Neural progenitor cell (in vitro differentiated cells): ENCODE data around the gene ATP11A. TPM values are rescaled to one million over a fixed set of nuclear protein-coding genes. Genes with fewer than 3 reads are reported as not detected.
A peak's percentile ranks its signal among the peaks of the same experiment; 100 is the strongest.

Experiments used
- DNase-seq: peaks from one replicate; pipeline ENCODE4 v3.0.0-alpha.2; 2016; ENCODE audit warnings: low spot score
- H2AFZ ChIP-seq: fragments of 200-600 bp; sonication (generic); replicated peaks from 2 replicates; pipeline ENCODE4 v1.6.1; 2016; ENCODE audit warnings: antibody characterized with exemption
- H3F3A ChIP-seq: fragments of 200-600 bp; sonication (generic); 2 replicates; pipeline ENCODE4 v1.6.1; 2016; ENCODE audit warnings: antibody characterized with exemption, low read depth
- H3K27ac ChIP-seq: fragments of 200-600 bp; sonication (generic); 2 replicates; pipeline ENCODE4 v1.5.1; 2016; ENCODE audit warnings: mild to moderate bottlenecking
- H3K27me3 ChIP-seq: fragments of 200-600 bp; sonication (generic); 2 replicates; pipeline ENCODE4 v1.6.1; 2016; ENCODE audit warnings: mild to moderate bottlenecking, moderate library complexity
- H3K36me3 ChIP-seq: fragments of 200-600 bp; sonication (generic); 2 replicates; pipeline ENCODE4 v1.5.1; 2016
- H3K4me1 ChIP-seq: fragments of 200-600 bp; sonication (generic); 2 replicates; pipeline ENCODE4 v1.6.1; 2016; ENCODE audit warnings: mixed run types
- H3K4me2 ChIP-seq: fragments of 200-600 bp; sonication (generic); 2 replicates; pipeline ENCODE4 v1.6.1; 2016
- H3K4me3 ChIP-seq: fragments of 200-600 bp; sonication (generic); 2 replicates; pipeline ENCODE4 v1.5.1; 2016
- H3K79me2 ChIP-seq: fragments of 200-600 bp; sonication (generic); 2 replicates; pipeline ENCODE4 v1.6.1; 2016; ENCODE audit warnings: low read depth
- H3K9ac ChIP-seq: fragments of 200-600 bp; sonication (generic); 2 replicates; pipeline ENCODE4 v1.6.1; 2016
- H3K9me3 ChIP-seq: fragments of 200-600 bp; sonication (generic); 2 replicates; pipeline ENCODE4 v1.5.1; 2016; ENCODE audit warnings: low read depth
- H4K20me1 ChIP-seq: fragments of 200-600 bp; sonication (generic); 2 replicates; pipeline ENCODE4 v1.6.1; 2016; ENCODE audit warnings: low read depth
- H3K27ac Mint-ChIP-seq: 3 replicates; pipeline ENCODE4 v1.8.0; 2021; ENCODE audit warnings: mixed read lengths
- H3K27me3 Mint-ChIP-seq: 2 replicates; pipeline ENCODE4 v1.8.0; 2022; ENCODE audit warnings: low read depth, mild to moderate bottlenecking, inconsistent platforms, moderate library complexity, mixed read lengths; ENCODE audit not compliant: insufficient read depth
- H3K36me3 Mint-ChIP-seq: 3 replicates; pipeline ENCODE4 v1.8.0; 2021; ENCODE audit warnings: mixed read lengths
- H3K4me1 Mint-ChIP-seq: 3 replicates; pipeline ENCODE4 v1.8.0; 2021; ENCODE audit warnings: mixed read lengths
- H3K4me3 Mint-ChIP-seq: 3 replicates; pipeline ENCODE4 v1.8.0; 2021; ENCODE audit warnings: mild to moderate bottlenecking, moderate library complexity, mixed read lengths
- H3K9me3 Mint-ChIP-seq: 3 replicates; pipeline ENCODE4 v1.8.0; 2020; ENCODE audit warnings: mixed read lengths
- CTCF ChIP-seq: fragments of 200-600 bp; sonication (generic); IDR thresholded peaks from 2 replicates; pipeline ENCODE4 v1.5.1; 2017; ENCODE audit warnings: antibody characterized with exemption, mild to moderate bottlenecking
- EZH2 ChIP-seq: fragments of 200-600 bp; sonication (generic); IDR thresholded peaks from 2 replicates; pipeline ENCODE4 v1.6.1; 2017; ENCODE audit warnings: antibody characterized with exemption, mild to moderate bottlenecking, moderate library complexity
- EZH2phosphoT487 ChIP-seq: fragments of 200-600 bp; sonication (generic); IDR thresholded peaks from 2 replicates; pipeline ENCODE4 v1.6.1; 2017; ENCODE audit warnings: antibody characterized with exemption
- total RNA-seq: library from RNA; depleted of rRNA; stranded (reverse); fragments of >200 nt; gene quantifications from 2 replicates; pipeline ENCODE4 v1.2.3, GENCODE V29; 2015; ENCODE audit warnings: low replicate concordance

Gene ATP11A
- total RNA-seq, 1 donor from 2014 or later = 12.6 TPM

- Mint-ChIP-seq H3K4me1 (peaks cover 49% of the 10 kb centered on the region), H3K27ac (peak overlapping the region; percentile 94), H3K27me3 (peaks cover 6% of the 10 kb centered on the region), H3K9me3 (peaks cover 12% of the 10 kb centered on the region), H3K36me3 (peaks cover 15% of the 10 kb centered on the region), H3K4me3 (peak overlapping the region; percentile 71)
- no peak overlapping the region for H2AFZ ChIP-seq
- peak overlapping the region; percentile 28 for H3K4me3 ChIP-seq
- H3K4me1 ChIP-seq = peaks cover 43% of the 10 kb centered on the region
- H3F3A ChIP-seq = peaks cover 37% of the 10 kb centered on the region
- H3K27me3 ChIP-seq = no peaks in the 10 kb centered on the region
- H3K27ac ChIP-seq = peak overlapping the region; percentile 96
- H3K9me3 ChIP-seq = no peaks in the 10 kb centered on the region
- no peak overlapping the region for H3K9ac ChIP-seq
- peak overlapping the region; percentile 67 for H3K4me2 ChIP-seq
- peaks cover 62% of the 10 kb centered on the region for H3K79me2 ChIP-seq
- no peaks in the 10 kb centered on the region for H3K36me3 ChIP-seq
- DNase-seq = peak; percentile 95
- peaks cover 21% of the 10 kb centered on the region for H4K20me1 ChIP-seq
- TF ChIP-seq EZH2phosphoT487 (no peak), EZH2 (no peak), CTCF (peak; percentile 58)
Observed at GRCh38 chr13:112711528-112712265, 21.9 kb downstream of the ATP11A start.

- Histone ChIP-seq H2AFZ (no peak overlapping the region), H3K9me3 (no peaks in the 10 kb centered on the region), H3K9ac (no peak overlapping the region), H3F3A (peaks cover 37% of the 10 kb centered on the region), H4K20me1 (peaks cover 21% of the 10 kb centered on the region), H3K4me3 (no peak overlapping the region), H3K4me2 (peak overlapping the region; percentile 51), H3K36me3 (no peaks in the 10 kb centered on the region), H3K27ac (peak overlapping the region; percentile 96), H3K27me3 (no peaks in the 10 kb centered on the region), H3K4me1 (peaks cover 43% of the 10 kb centered on the region), H3K79me2 (peaks cover 60% of the 10 kb centered on the region)
- Mint-ChIP-seq H3K9me3 (peaks cover 12% of the 10 kb centered on the region), H3K27me3 (peaks cover 6% of the 10 kb centered on the region), H3K36me3 (peaks cover 13% of the 10 kb centered on the region), H3K4me3 (peak overlapping the region; percentile 71), H3K4me1 (peaks cover 58% of the 10 kb centered on the region), H3K27ac (peak overlapping the region; percentile 94)
- TF ChIP-seq CTCF (no peak), EZH2 (no peak), EZH2phosphoT487 (no peak)
- no peak for DNase-seq
Observed at GRCh38 chr13:112712451-112713207, 22.8 kb downstream of the ATP11A start.

GRCh38 chr13:112713517-112714253 lies 23.8 kb downstream of the ATP11A start:
- no peak overlapping the region for H3K27ac Mint-ChIP-seq

More at GRCh38 chr13:112713517-112714253, 23.8 kb downstream of the ATP11A start:
- H3K4me3 Mint-ChIP-seq = no peak overlapping the region
- H3K36me3 Mint-ChIP-seq = peaks cover 10% of the 10 kb centered on the region
- Histone ChIP-seq H3K27ac (no peak overlapping the region), H3K9me3 (no peaks in the 10 kb centered on the region), H3K27me3 (no peaks in the 10 kb centered on the region), H3F3A (peaks cover 37% of the 10 kb centered on the region), H3K9ac (no peak overlapping the region), H4K20me1 (peaks cover 23% of the 10 kb centered on the region), H3K4me1 (peaks cover 47% of the 10 kb centered on the region), H3K4me3 (no peak overlapping the region), H2AFZ (no peak overlapping the region), H3K79me2 (peaks cover 51% of the 10 kb centered on the region), H3K36me3 (no peaks in the 10 kb centered on the region), H3K4me2 (peak overlapping the region; percentile 8)
- DNase-seq = no peak
- H3K27me3 Mint-ChIP-seq = peaks cover 5% of the 10 kb centered on the region
- TF ChIP-seq CTCF (no peak), EZH2 (no peak), EZH2phosphoT487 (no peak)
- peaks cover 12% of the 10 kb centered on the region for H3K9me3 Mint-ChIP-seq
- peaks cover 58% of the 10 kb centered on the region for H3K4me1 Mint-ChIP-seq
